IMR-90 (cell line): Measurements from ENCODE around the gene SYNJ2BP. TPM values are rescaled to one million over a fixed set of nuclear protein-coding genes. Genes with fewer than 3 reads are reported as not detected.

Source experiments
- ATAC-seq: fragments of 200-7000 bp; cut with Tn5 transposase; 2 replicates; pipeline ENCODE4 v1.9.1; 2020; ENCODE audit warnings: low read depth, mild to moderate bottlenecking, moderate library complexity
- BruUV-seq: library from RNA; stranded (reverse); fragments of 400-500 nt; replicated peaks from 2 replicates; lab custom pipeline; 2021; lab: Mats Ljungman, UMichigan
- CTCF ChIA-PET: fragments of 300-600 bp; formaldehyde crosslinking; extraction: SDS; loops from one replicate; lab custom pipeline; 2021; ENCODE audit warnings: antibody characterized with exemption; lab: Yijun Ruan, JAX
- POLR2A ChIA-PET: fragments of 300-600 bp; sonication (Branson Sonifier 250); formaldehyde crosslinking; loops from one replicate; lab custom pipeline; 2022; ENCODE audit warnings: antibody characterized with exemption; ENCODE audit not compliant: unreplicated experiment; lab: Charles Lee
- DNase-seq: peaks from one replicate; pipeline ENCODE4 v3.0.0; 2013
- H2AFZ ChIP-seq: replicated peaks from 2 replicates; pipeline ENCODE3; 2013; ENCODE audit warnings: low read length, mild to moderate bottlenecking; ENCODE audit not compliant: poor library complexity
- H2AK5ac ChIP-seq: 2 replicates; pipeline ENCODE4 v1.6.1; 2013; ENCODE audit warnings: low read depth, low read length, inconsistent platforms
- H2AK9ac ChIP-seq: replicated peaks from 2 replicates; pipeline ENCODE3; 2013; ENCODE audit warnings: mild to moderate bottlenecking, low read depth, low read length, moderate library complexity; ENCODE audit not compliant: poor library complexity
- H2BK120ac ChIP-seq: 2 replicates; pipeline ENCODE4 v1.6.1; 2013; ENCODE audit warnings: low read depth, low read length, inconsistent platforms
- H2BK15ac ChIP-seq: 3 replicates; pipeline ENCODE4 v1.6.1; 2013; ENCODE audit warnings: low read depth, low read length, inconsistent platforms
- H2BK20ac ChIP-seq: 2 replicates; pipeline ENCODE4 v1.6.1; 2013; ENCODE audit warnings: low read depth, mild to moderate bottlenecking, inconsistent platforms, low read length, moderate library complexity
- H2BK5ac ChIP-seq: 2 replicates; pipeline ENCODE4 v1.6.1; 2013; ENCODE audit warnings: mild to moderate bottlenecking, low read depth, low read length, inconsistent platforms; ENCODE audit not compliant: poor library complexity, severe bottlenecking
- H3K14ac ChIP-seq: replicated peaks from 2 replicates; pipeline ENCODE4 v1.6.1; 2013; ENCODE audit warnings: low read depth, low read length, inconsistent platforms
- H3K18ac ChIP-seq: 2 replicates; pipeline ENCODE4 v1.6.1; 2013; ENCODE audit warnings: low read depth, low read length, control low read depth
- H3K23ac ChIP-seq: 2 replicates; pipeline ENCODE4 v1.6.1; 2013; ENCODE audit warnings: low read depth, low read length, inconsistent platforms
- H3K27ac ChIP-seq: 2 replicates; pipeline ENCODE4 v1.5.1; 2013; ENCODE audit warnings: mild to moderate bottlenecking, control low read depth, low read length; ENCODE audit not compliant: insufficient read depth
- H3K27me3 ChIP-seq: 2 replicates; pipeline ENCODE4 v1.6.1; 2013; ENCODE audit warnings: low read length; ENCODE audit not compliant: control insufficient read depth, insufficient read depth
- H3K36me3 ChIP-seq: 2 replicates; pipeline ENCODE4 v1.6.1; 2013; ENCODE audit warnings: low read length, mixed read lengths; ENCODE audit not compliant: control insufficient read depth, insufficient read depth
- H3K4ac ChIP-seq: 2 replicates; pipeline ENCODE4 v1.6.1; 2013; ENCODE audit warnings: low read depth, low read length, inconsistent platforms
- H3K4me1 ChIP-seq: 2 replicates; pipeline ENCODE4 v1.6.1; 2013; ENCODE audit warnings: low read length, mixed read lengths; ENCODE audit not compliant: control insufficient read depth, insufficient read depth
- H3K4me2 ChIP-seq: 2 replicates; pipeline ENCODE4 v1.6.1; 2013; ENCODE audit warnings: low read depth, mild to moderate bottlenecking, control low read depth, low read length, moderate library complexity
- H3K4me3 ChIP-seq: 2 replicates; pipeline ENCODE4 v1.5.1; 2013; ENCODE audit warnings: low read depth, mild to moderate bottlenecking, control low read depth, low read length, moderate library complexity; ENCODE audit not compliant: insufficient read depth
- H3K56ac ChIP-seq: 2 replicates; pipeline ENCODE4 v1.6.1; 2013; ENCODE audit warnings: low read length, inconsistent platforms; ENCODE audit not compliant: insufficient read depth; ENCODE audit errors: extremely low read depth
- H3K79me1 ChIP-seq, 2 experiments: 2 replicates each; pipeline ENCODE4 v1.6.1; 2013; ENCODE audit warnings: low read length in 2 of 2, inconsistent platforms in 1 of 2, low read depth in 1 of 2
- H3K9ac ChIP-seq: 2 replicates; pipeline ENCODE4 v1.6.1; 2013; ENCODE audit warnings: low read depth, low read length, control low read depth
- H3K9me1 ChIP-seq: 2 replicates; pipeline ENCODE4 v1.6.1; 2013; ENCODE audit warnings: low read length, inconsistent platforms; ENCODE audit not compliant: insufficient read depth
- H3K9me3 ChIP-seq: 2 replicates; pipeline ENCODE4 v1.6.1; 2013; ENCODE audit warnings: low read length; ENCODE audit not compliant: control insufficient read depth, insufficient read depth
- H4K20me1 ChIP-seq: 2 replicates; pipeline ENCODE4 v1.6.1; 2013; ENCODE audit warnings: low read length, inconsistent platforms; ENCODE audit not compliant: insufficient read depth
- H4K5ac ChIP-seq: 2 replicates; pipeline ENCODE4 v1.6.1; 2013; ENCODE audit warnings: mild to moderate bottlenecking, low read depth, low read length, control low read depth
- H4K8ac ChIP-seq, 2 experiments: 2 replicates each; pipeline ENCODE4 v1.6.1; 2013; ENCODE audit warnings: low read depth in 2 of 2, low read length in 2 of 2, control low read depth in 1 of 2, inconsistent platforms in 1 of 2
- H4K91ac ChIP-seq: 2 replicates; pipeline ENCODE4 v1.6.1; 2013; ENCODE audit warnings: low read depth, low read length, inconsistent platforms; ENCODE audit not compliant: insufficient read depth
- BHLHE40 ChIP-seq: fragments of 150-350 bp; IDR thresholded peaks from 2 replicates; pipeline ENCODE4 v1.6.1; 2016; ENCODE audit warnings: mild to moderate bottlenecking, low read depth, low read length
- CEBPB ChIP-seq: IDR thresholded peaks from 2 replicates; pipeline ENCODE4 v1.6.1; 2012; ENCODE audit warnings: low read depth, low read length, improper control_type of control experiment
- CHD1 ChIP-seq: IDR thresholded peaks from 2 replicates; pipeline ENCODE4 v1.6.1; 2012; ENCODE audit warnings: low read depth, low read length, improper control_type of control experiment
- FOS ChIP-seq: fragments of 150-350 bp; IDR thresholded peaks from 2 replicates; pipeline ENCODE4 v1.6.1; 2016; ENCODE audit warnings: low read depth, low read length
- MAFK ChIP-seq: IDR thresholded peaks from 2 replicates; pipeline ENCODE4 v1.6.1; 2012; ENCODE audit warnings: low read depth, low read length, improper control_type of control experiment
- MAZ ChIP-seq: IDR thresholded peaks from 2 replicates; pipeline ENCODE4 v1.6.1; 2012; ENCODE audit warnings: low read depth, mild to moderate bottlenecking, low read length, improper control_type of control experiment, moderate library complexity, borderline replicate concordance
- MXI1 ChIP-seq: IDR thresholded peaks from 2 replicates; pipeline ENCODE4 v1.6.1; 2012; ENCODE audit warnings: low read depth, mild to moderate bottlenecking, low read length, moderate library complexity, borderline replicate concordance
- NFE2L2 ChIP-seq: fragments of 150-350 bp; IDR thresholded peaks from 2 replicates; pipeline ENCODE4 v1.6.1; 2016; ENCODE audit warnings: low read depth, mild to moderate bottlenecking, low read length
- POLR2A ChIP-seq: IDR thresholded peaks from 2 replicates; pipeline ENCODE4 v1.6.1; 2012; ENCODE audit warnings: mild to moderate bottlenecking, low read depth, low read length
- RAD21 ChIP-seq: IDR thresholded peaks from 2 replicates; pipeline ENCODE4 v1.6.1; 2012; ENCODE audit warnings: low read length, improper control_type of control experiment
- RCOR1 ChIP-seq: IDR thresholded peaks from 2 replicates; pipeline ENCODE4 v1.6.1; 2012; ENCODE audit warnings: mild to moderate bottlenecking, low read length, improper control_type of control experiment; ENCODE audit not compliant: insufficient replicate concordance
- RFX5 ChIP-seq: IDR thresholded peaks from 2 replicates; pipeline ENCODE4 v1.8.0; 2012; ENCODE audit warnings: low read depth, mild to moderate bottlenecking, low read length, moderate library complexity
- SMC3 ChIP-seq: fragments of 150-350 bp; IDR thresholded peaks from 2 replicates; pipeline ENCODE4 v1.6.1; 2016; ENCODE audit warnings: low read depth, mild to moderate bottlenecking, antibody characterized with exemption, low read length, moderate library complexity
- WGBS, 2 experiments: methylation state at CpG; one replicate each; pipeline versions ENCODE4 v1.1.5 to v1.1.7; 2013; ENCODE audit warnings: missing lambda C conversion rate in 2 of 2; ENCODE audit not compliant: insufficient read length in 1 of 2; ENCODE audit errors: extremely low coverage in 2 of 2; 5-methylcytosine and 5-hydroxymethylcytosine counted together
- dilution Hi-C: fragments of 300-500 bp; cut with HindIII; formaldehyde crosslinking; loops from one replicate; pipeline ENCODE4 v1.14.3; 2018; ENCODE audit warnings: low sequenced_read_pairs; ENCODE audit not compliant: unreplicated experiment
- in situ Hi-C: fragments of 300-500 bp; cut with MboI; formaldehyde crosslinking; loops from 3 replicates; pipeline ENCODE4 v1.14.3; 2019; ENCODE audit warnings: low sequenced_read_pairs, inconsistent platforms, mixed read lengths
- intact Hi-C: fragments of 100-400 bp; cut with micrococcal nuclease; formaldehyde crosslinking; loops from 2 replicates; pipeline ENCODE4 v1.10.0; 2022
- polyA plus RNA-seq, 3 experiments: library from polyadenylated mRNA; depleted of rRNA; stranded (reverse); fragments of >200 nt; gene quantifications; 2 replicates each; pipeline ENCODE4 v1.2.3, GENCODE V29; 2012; ENCODE audit warnings: low replicate concordance in 1 of 3
- total RNA-seq: library from RNA; depleted of rRNA; stranded (reverse); fragments of >200 nt; gene quantifications from 2 replicates; pipeline ENCODE4 v1.2.3, GENCODE V29; 2012
- TF ChIP-seq, protein P1 (sequence below): conservative IDR thresholded peaks from 2 replicates; pipeline ENCODE4 v1.5.1; 2012; ENCODE audit warnings: mild to moderate bottlenecking, low read depth, low read length, improper control_type of control experiment
- TF ChIP-seq, protein P2 (sequence below): fragments of 150-350 bp; IDR thresholded peaks from 2 replicates; pipeline ENCODE4 v1.6.1; 2016; ENCODE audit warnings: low read depth, mild to moderate bottlenecking, low read length, moderate library complexity, borderline replicate concordance

The SYNJ2BP gene
- total and polyA plus RNA-seq, 2 of the 4 experiments (the other 2 are of a cell fraction): 10.0 to 25.5 TPM

DNA sequence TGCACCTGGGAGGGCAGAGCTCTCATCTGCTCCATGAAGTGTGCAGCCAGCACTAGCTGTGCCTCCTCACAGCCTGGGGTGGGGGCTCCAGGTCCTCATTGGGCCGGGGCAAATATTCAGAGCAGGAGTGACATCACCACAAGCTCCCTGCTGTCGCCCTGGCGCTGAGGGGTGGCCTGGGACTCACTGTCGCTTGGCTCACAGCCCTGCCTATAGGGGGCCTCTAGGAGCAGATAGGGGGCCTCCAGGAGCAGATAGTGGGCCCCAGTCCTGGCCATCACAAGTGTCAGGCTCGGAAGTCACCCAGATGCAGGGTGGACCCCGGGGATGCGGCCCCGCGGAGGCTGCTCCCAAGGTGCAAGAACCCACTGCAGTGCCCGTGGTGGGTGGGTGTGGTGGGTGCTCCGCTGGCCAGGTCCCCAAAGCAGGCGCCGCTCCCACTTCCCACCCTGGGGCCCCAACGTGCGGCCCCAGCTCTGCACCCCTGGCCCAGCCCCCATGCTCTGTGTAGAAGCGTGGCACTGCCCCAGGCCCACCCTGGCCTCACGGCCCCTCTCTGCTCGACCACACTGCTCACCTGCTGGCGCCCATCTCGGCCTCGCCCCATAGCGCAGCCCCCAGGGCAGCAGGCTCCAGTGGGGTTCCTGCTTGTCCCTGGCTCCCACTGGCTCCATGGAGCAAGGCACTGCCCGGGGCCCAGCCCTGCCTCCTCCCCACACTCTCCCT lies 18.0 kb downstream of the SYNJ2BP start:
- Histone ChIP-seq H4K8ac (no peak overlapping the region), H3K4me3 (no peak overlapping the region), H2BK15ac (no peak overlapping the region), H3K18ac (no peak overlapping the region), H4K5ac (no peak overlapping the region), H3K56ac (no peak overlapping the region), H3K79me1 (peaks cover 3 to 10% of the 10 kb centered on the region in 2 experiments; a peak in 2 of 4 replicates), H3K36me3 (no peaks in the 10 kb centered on the region), H2BK20ac (no peak overlapping the region), H3K4me1 (0 out of 2 replicates have a peak, but pooled peaks cover 1% of the 10 kb centered on the region), H4K91ac (no peak overlapping the region), H3K27me3 (no peaks in the 10 kb centered on the region), H4K20me1 (peaks cover 2% of the 10 kb centered on the region; the same call in 1 of the 2 replicates), H3K4me2 (no peak overlapping the region), H3K9me3 (no peaks in the 10 kb centered on the region), H3K23ac (no peak overlapping the region), H3K27ac (no peak overlapping the region), H2AK9ac (peak overlapping the region; percentile 42), H3K9me1 (0 out of 2 replicates have a peak, but pooled peaks cover 3% of the 10 kb centered on the region), H3K9ac (no peak overlapping the region), H2BK5ac (no peak overlapping the region), H2AK5ac (no peak overlapping the region), H3K4ac (no peak overlapping the region), H3K14ac (no peak overlapping the region), H2AFZ (no peak overlapping the region), H2BK120ac (no peak overlapping the region)
- intact Hi-C loops (no loop called here), in situ Hi-C loops (no loop called here), dilution Hi-C loops (no loop called here)
- 87% methylated on average over 3 of the region's 23 CpGs; no CpG with 5 or more reads in 1 of the 2 experiments for WGBS, 2 experiments
- CTCF ChIA-PET: no interaction called here
- POLR2A ChIA-PET: no interaction called here
- DNase-seq (no peak), ATAC-seq (no peak)
- BruUV-seq: no TSS peak
- no peak for TF ChIP-seq MAFK
- TF ChIP-seq RAD21: no peak
- no peak for TF ChIP-seq POLR2A
- no peak for TF ChIP-seq CHD1
- no peak for TF ChIP-seq RCOR1
- TF ChIP-seq MAZ: no peak
- TF ChIP-seq FOS: no peak
- TF ChIP-seq BHLHE40: no peak
- no peak for TF ChIP-seq CEBPB
- no peak for TF ChIP-seq SMC3
- no peak for TF ChIP-seq RFX5
- no peak for TF ChIP-seq NFE2L2
- TF ChIP-seq, protein P1, sequence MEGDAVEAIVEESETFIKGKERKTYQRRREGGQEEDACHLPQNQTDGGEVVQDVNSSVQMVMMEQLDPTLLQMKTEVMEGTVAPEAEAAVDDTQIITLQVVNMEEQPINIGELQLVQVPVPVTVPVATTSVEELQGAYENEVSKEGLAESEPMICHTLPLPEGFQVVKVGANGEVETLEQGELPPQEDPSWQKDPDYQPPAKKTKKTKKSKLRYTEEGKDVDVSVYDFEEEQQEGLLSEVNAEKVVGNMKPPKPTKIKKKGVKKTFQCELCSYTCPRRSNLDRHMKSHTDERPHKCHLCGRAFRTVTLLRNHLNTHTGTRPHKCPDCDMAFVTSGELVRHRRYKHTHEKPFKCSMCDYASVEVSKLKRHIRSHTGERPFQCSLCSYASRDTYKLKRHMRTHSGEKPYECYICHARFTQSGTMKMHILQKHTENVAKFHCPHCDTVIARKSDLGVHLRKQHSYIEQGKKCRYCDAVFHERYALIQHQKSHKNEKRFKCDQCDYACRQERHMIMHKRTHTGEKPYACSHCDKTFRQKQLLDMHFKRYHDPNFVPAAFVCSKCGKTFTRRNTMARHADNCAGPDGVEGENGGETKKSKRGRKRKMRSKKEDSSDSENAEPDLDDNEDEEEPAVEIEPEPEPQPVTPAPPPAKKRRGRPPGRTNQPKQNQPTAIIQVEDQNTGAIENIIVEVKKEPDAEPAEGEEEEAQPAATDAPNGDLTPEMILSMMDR: no peak
- TF ChIP-seq MXI1: no peak
- TF ChIP-seq, protein P2, sequence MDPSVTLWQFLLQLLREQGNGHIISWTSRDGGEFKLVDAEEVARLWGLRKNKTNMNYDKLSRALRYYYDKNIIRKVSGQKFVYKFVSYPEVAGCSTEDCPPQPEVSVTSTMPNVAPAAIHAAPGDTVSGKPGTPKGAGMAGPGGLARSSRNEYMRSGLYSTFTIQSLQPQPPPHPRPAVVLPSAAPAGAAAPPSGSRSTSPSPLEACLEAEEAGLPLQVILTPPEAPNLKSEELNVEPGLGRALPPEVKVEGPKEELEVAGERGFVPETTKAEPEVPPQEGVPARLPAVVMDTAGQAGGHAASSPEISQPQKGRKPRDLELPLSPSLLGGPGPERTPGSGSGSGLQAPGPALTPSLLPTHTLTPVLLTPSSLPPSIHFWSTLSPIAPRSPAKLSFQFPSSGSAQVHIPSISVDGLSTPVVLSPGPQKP: no peak
